H1 (cell line): ENCODE measurements around the gene ZNF48.

Source experiments
- BRCA1 ChIP-seq: IDR thresholded peaks from 2 replicates; pipeline ENCODE4 v1.6.1; 2012; ENCODE audit warnings: low read depth, low read length, improper control_type of control experiment
- CREB1 ChIP-seq: IDR thresholded peaks from 2 replicates; pipeline ENCODE4 v1.6.1; 2012; ENCODE audit warnings: inconsistent platforms
- CTCF ChIP-seq, 3 experiments: IDR thresholded peaks; 1 replicate in 2 of 3; 2 replicates in 1 of 3; pipeline versions ENCODE4 v1.5.1 to v1.6.1; 2011; ENCODE audit warnings: low read length in 3 of 3, mild to moderate bottlenecking in 3 of 3, inconsistent platforms in 2 of 3, low read depth in 1 of 3, moderate library complexity in 1 of 3; ENCODE audit not compliant: insufficient read depth in 1 of 3; ENCODE audit errors: control extremely low read depth in 1 of 3
- JUN ChIP-seq: IDR thresholded peaks from 2 replicates; pipeline ENCODE4 v1.6.1; 2011; ENCODE audit warnings: low read depth, mild to moderate bottlenecking, improper control_type of control experiment, low read length
- POLR2A ChIP-seq, 2 experiments: IDR thresholded peaks; 1 replicate in 1 of 2; 2 replicates in 1 of 2; pipeline ENCODE4 v1.6.1; 2011; ENCODE audit warnings: low read depth in 2 of 2, low read length in 2 of 2, mild to moderate bottlenecking in 2 of 2; ENCODE audit errors: control extremely low read depth in 1 of 2
- POLR2AphosphoS5 ChIP-seq: IDR thresholded peaks from 2 replicates; pipeline ENCODE4 v1.6.1; 2011; ENCODE audit warnings: low read depth, low read length
- SP4 ChIP-seq: IDR thresholded peaks from 2 replicates; pipeline ENCODE4 v1.6.1; 2012; ENCODE audit warnings: low read length, inconsistent platforms
- TAF1 ChIP-seq: IDR thresholded peaks from 2 replicates; pipeline ENCODE4 v1.6.1; 2011; ENCODE audit warnings: mild to moderate bottlenecking, low read depth, low read length
- TEAD4 ChIP-seq: IDR thresholded peaks from 2 replicates; pipeline ENCODE4 v1.6.1; 2012; ENCODE audit warnings: low read depth, low read length, inconsistent platforms, mixed read lengths

GRCh38 chr16:30367349-30368009 is 27.7 kb upstream of the ZNF48 start:
- TF ChIP-seq CTCF (IDR thresholded peaks at IDR 0.05; ENCODE audit: control extremely low read depth in 1 of 3, insufficient read depth in 1 of 3, low read depth in 1 of 3, low read length in 3 of 3) (no peak), SP4 (no peak), BRCA1 (no peak), CREB1 (no peak), POLR2A (IDR thresholded peaks at IDR 0.05; ENCODE audit: control extremely low read depth in 1 of 2, low read depth in 2 of 2, low read length in 2 of 2) (no peak), TAF1 (no peak), TEAD4 (no peak), POLR2AphosphoS5 (no peak), JUN (no peak)
